Transverse colon (tissue), 4 donors: ENCODE results near the gene SLCO4A1.

Experiments
- EP300 ChIP-seq: sonication (generic); formaldehyde crosslinking; IDR thresholded peaks from one replicate; pipeline ENCODE4 v1.6.1; 2017; ENCODE audit warnings: antibody characterized with exemption, low read depth
- POLR2A ChIP-seq: fragments of 450-650 bp; IDR thresholded peaks from one replicate; pipeline ENCODE4 v1.6.1; 2016; ENCODE audit warnings: antibody characterized with exemption, mild to moderate bottlenecking, moderate library complexity
- POLR2AphosphoS5 ChIP-seq, 3 donors: sonication (generic); formaldehyde crosslinking; IDR thresholded peaks; one replicate each; pipeline ENCODE4 v1.6.1; 2016; ENCODE audit warnings: antibody characterized with exemption in 3 of 3
- TF ChIP-seq, protein P1 (sequence below), 5 experiments: fragments of 200-600 bp in 3 of 5; fragments of 450-650 bp in 2 of 5; sonication (generic) in 3 of 5; IDR thresholded peaks; 1 replicate in 2 of 5; 2 replicates in 3 of 5; pipeline ENCODE4 v1.5.1; 2016 to 2017; ENCODE audit warnings: antibody characterized with exemption in 5 of 5, inconsistent platforms in 3 of 5, mild to moderate bottlenecking in 2 of 5, moderate library complexity in 1 of 5

DNA sequence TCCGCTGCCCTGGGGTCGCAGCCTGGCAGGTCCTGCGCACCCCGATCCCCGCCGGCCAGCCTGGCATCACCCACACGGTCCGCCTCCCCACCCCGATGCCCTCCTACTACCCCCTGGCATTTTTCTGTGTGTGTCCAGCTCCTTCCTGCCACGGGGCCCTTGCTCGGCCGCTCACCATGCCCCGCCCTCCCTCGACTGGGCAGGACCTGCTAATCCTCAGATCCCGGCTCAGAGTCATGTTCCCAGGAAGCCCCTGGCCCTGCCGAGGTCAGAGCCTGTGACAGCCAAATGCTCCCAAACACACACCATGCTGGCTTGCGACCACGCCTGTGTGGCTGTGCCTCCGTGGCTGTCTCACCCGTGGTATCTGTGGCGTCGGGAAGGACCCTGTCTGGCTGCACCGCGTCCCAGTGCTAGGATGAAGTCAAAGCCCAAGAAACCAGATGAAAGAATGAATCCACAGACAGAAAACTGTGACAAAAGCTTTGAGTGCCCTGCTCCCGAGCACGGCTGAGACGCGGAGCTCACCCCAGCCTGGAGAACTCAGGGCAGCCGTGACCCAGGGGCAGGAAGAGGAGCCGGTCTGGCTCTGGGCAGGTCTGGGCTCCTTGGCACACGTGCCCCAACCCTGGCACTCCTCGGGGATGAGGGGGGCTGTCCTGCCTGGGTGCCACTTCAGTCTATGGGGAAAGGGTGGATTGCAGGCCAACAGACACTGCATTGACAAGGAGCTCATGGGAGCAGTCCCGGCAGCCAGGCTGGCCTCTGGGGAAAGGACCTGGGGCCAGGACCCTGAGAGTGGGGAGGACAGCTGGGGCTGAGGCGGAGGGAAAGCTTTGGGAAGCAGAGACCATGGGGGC, 20.8 kb upstream of the SLCO4A1 start:
- TF ChIP-seq, protein P1, sequence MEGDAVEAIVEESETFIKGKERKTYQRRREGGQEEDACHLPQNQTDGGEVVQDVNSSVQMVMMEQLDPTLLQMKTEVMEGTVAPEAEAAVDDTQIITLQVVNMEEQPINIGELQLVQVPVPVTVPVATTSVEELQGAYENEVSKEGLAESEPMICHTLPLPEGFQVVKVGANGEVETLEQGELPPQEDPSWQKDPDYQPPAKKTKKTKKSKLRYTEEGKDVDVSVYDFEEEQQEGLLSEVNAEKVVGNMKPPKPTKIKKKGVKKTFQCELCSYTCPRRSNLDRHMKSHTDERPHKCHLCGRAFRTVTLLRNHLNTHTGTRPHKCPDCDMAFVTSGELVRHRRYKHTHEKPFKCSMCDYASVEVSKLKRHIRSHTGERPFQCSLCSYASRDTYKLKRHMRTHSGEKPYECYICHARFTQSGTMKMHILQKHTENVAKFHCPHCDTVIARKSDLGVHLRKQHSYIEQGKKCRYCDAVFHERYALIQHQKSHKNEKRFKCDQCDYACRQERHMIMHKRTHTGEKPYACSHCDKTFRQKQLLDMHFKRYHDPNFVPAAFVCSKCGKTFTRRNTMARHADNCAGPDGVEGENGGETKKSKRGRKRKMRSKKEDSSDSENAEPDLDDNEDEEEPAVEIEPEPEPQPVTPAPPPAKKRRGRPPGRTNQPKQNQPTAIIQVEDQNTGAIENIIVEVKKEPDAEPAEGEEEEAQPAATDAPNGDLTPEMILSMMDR (IDR thresholded peaks at IDR 0.05), result no peak
- TF ChIP-seq POLR2A (no peak), EP300 (no peak), POLR2AphosphoS5 (IDR thresholded peaks at IDR 0.05) (no peak)
